Mammary epithelial cell (primary cell): ENCODE data around the gene MOB2.

Experiments
- CTCF ChIP-seq, 2 donors: IDR thresholded peaks in 1 of 2; conservative IDR thresholded peaks in 1 of 2; 2 replicates each; pipeline ENCODE4 v1.5.1; 2011 to 2012; ENCODE audit warnings: inconsistent platforms in 2 of 2, low read length in 2 of 2, mild to moderate bottlenecking in 2 of 2, control low read depth in 1 of 2, low read depth in 1 of 2; ENCODE audit not compliant: insufficient read depth in 1 of 2; ENCODE audit errors: extremely low read depth in 1 of 2
- EZH2 ChIP-seq: IDR thresholded peaks from 2 replicates; pipeline ENCODE4 v1.6.1; 2012; ENCODE audit warnings: low read length, inconsistent platforms, borderline replicate concordance

- TF ChIP-seq EZH2 (no peak), CTCF (conservative IDR thresholded peaks at IDR 0.05 in 1 of 2, IDR thresholded peaks at IDR 0.05 in 1 of 2; ENCODE audit: extremely low read depth in 1 of 2, insufficient read depth in 1 of 2, low read depth in 1 of 2, low read length in 2 of 2) (no peak)
Measured at GRCh38 chr11:1469911-1470680, 16.5 kb downstream of the MOB2 start.
